Panc1 (cell line): Measurements from ENCODE around the gene UBR3.

Experiments used
- CTCF ChIP-seq: fragments of 450-650 bp; IDR thresholded peaks from 2 replicates; pipeline ENCODE4 v1.5.1; 2017; ENCODE audit warnings: mild to moderate bottlenecking
- POLR2AphosphoS5 ChIP-seq: IDR thresholded peaks from 2 replicates; pipeline ENCODE4 v1.6.1; 2012; ENCODE audit warnings: mild to moderate bottlenecking, low read depth, low read length, moderate library complexity
- TCF7L2 ChIP-seq: IDR thresholded peaks from 2 replicates; pipeline ENCODE4 v1.6.1; 2011; ENCODE audit warnings: mild to moderate bottlenecking, low read depth, low read length, inconsistent platforms

GRCh38 chr2:169877398-169877797, 50.1 kb downstream of the UBR3 start:
- TF ChIP-seq POLR2AphosphoS5 = no peak
- no peak; the same call in 1 of the 2 replicates for TF ChIP-seq CTCF
- TF ChIP-seq TCF7L2 = no peak
